OCI-LY7 (cell line): Measurements from ENCODE around the gene GATA3. TPM values are rescaled to one million over a fixed set of nuclear protein-coding genes. Genes with fewer than 3 reads are reported as not detected.

Experiments used
- BruUV-seq: library from RNA; stranded (reverse); fragments of 400-500 nt; replicated peaks from 2 replicates; lab custom pipeline; 2021; lab: Mats Ljungman, UMichigan
- CTCF ChIA-PET: fragments of 300-600 bp; sonication (Branson Sonifier 250); formaldehyde crosslinking; loops from one replicate; lab custom pipeline; 2022; ENCODE audit warnings: antibody characterized with exemption; ENCODE audit not compliant: unreplicated experiment; lab: Charles Lee
- POLR2A ChIA-PET: fragments of 300-600 bp; sonication (Branson Sonifier 250); formaldehyde crosslinking; loops from one replicate; lab custom pipeline; 2022; ENCODE audit warnings: antibody characterized with exemption; lab: Charles Lee
- DNase-seq: peaks from one replicate; pipeline ENCODE4 v3.0.0-alpha.2; 2015; ENCODE audit warnings: low spot score
- H2AFZ ChIP-seq: fragments of 200-600 bp; sonication (generic), shearing (Covaris generic); 2 replicates; pipeline ENCODE4 v1.6.1; 2014; ENCODE audit warnings: mild to moderate bottlenecking, antibody characterized with exemption, low read length, moderate library complexity
- H3K27ac ChIP-seq: fragments of 200-600 bp; sonication (generic); 2 replicates; pipeline ENCODE4 v1.5.1; 2014; ENCODE audit warnings: mixed run types, low read depth, mild to moderate bottlenecking, moderate library complexity, low read length, inconsistent platforms; ENCODE audit not compliant: poor library complexity, severe bottlenecking
- H3K36me3 ChIP-seq: fragments of 200-600 bp; sonication (generic); 2 replicates; pipeline ENCODE4 v1.6.1; 2014; ENCODE audit warnings: mild to moderate bottlenecking, antibody characterized with exemption, low read length, moderate library complexity, mixed read lengths; ENCODE audit not compliant: insufficient read depth
- H3K4me1 ChIP-seq: fragments of 200-600 bp; sonication (generic); 2 replicates; pipeline ENCODE4 v1.5.1; 2014; ENCODE audit warnings: mild to moderate bottlenecking, low read length; ENCODE audit not compliant: insufficient read depth, poor library complexity, severe bottlenecking
- H3K4me2 ChIP-seq: fragments of 200-600 bp; sonication (generic); 2 replicates; pipeline ENCODE4 v1.6.1; 2014; ENCODE audit warnings: mild to moderate bottlenecking, low read length
- H3K4me3 ChIP-seq: fragments of 200-600 bp; sonication (generic); 2 replicates; pipeline ENCODE4 v1.5.1; 2014; ENCODE audit warnings: mild to moderate bottlenecking, low read depth, low read length; ENCODE audit not compliant: poor library complexity, severe bottlenecking
- H3K79me2 ChIP-seq: fragments of 200-600 bp; sonication (generic); 2 replicates; pipeline ENCODE4 v1.6.1; 2016; ENCODE audit warnings: low read depth, mild to moderate bottlenecking, low read length, moderate library complexity, mixed read lengths; ENCODE audit not compliant: insufficient read depth
- H3K9me2 ChIP-seq: fragments of 200-600 bp; sonication (generic); 2 replicates; pipeline ENCODE4 v1.6.1; 2016; ENCODE audit warnings: mild to moderate bottlenecking, low read length, mixed read lengths; ENCODE audit not compliant: insufficient read depth
- H3K9me3 ChIP-seq: fragments of 200-600 bp; sonication (generic); 2 replicates; pipeline ENCODE4 v1.6.1; 2014; ENCODE audit warnings: mild to moderate bottlenecking, mixed run types, low read length, mixed read lengths
- H4K20me1 ChIP-seq: fragments of 200-600 bp; sonication (generic); 2 replicates; pipeline ENCODE4 v1.6.1; 2014; ENCODE audit warnings: mild to moderate bottlenecking, antibody characterized with exemption, low read length, moderate library complexity, mixed read lengths; ENCODE audit not compliant: insufficient read depth
- EZH2phosphoT487 ChIP-seq: fragments of 200-600 bp; sonication (generic); IDR thresholded peaks from 2 replicates; pipeline ENCODE4 v1.6.1; 2018; ENCODE audit warnings: low read depth, borderline replicate concordance, mild to moderate bottlenecking, mixed run types, antibody characterized with exemption, low read length, moderate library complexity, mixed read lengths
- intact Hi-C: fragments of 100-400 bp; cut with micrococcal nuclease; formaldehyde crosslinking; loops from one replicate; pipeline ENCODE4 v1.10.0; 2022; ENCODE audit not compliant: unreplicated experiment
- total RNA-seq, 2 experiments: library from RNA; depleted of rRNA in 1 of 2; stranded (reverse); fragments of >200 nt in 1 of 2; shearing (Covaris generic) in 1 of 2; gene quantifications; 2 replicates each; pipeline ENCODE4 v1.2.3, GENCODE V29; 2014 to 2022
- TF ChIP-seq, protein P1 (sequence below): fragments of 200-600 bp; sonication (generic); conservative IDR thresholded peaks from 2 replicates; pipeline ENCODE4 v1.5.1; 2014; ENCODE audit warnings: mild to moderate bottlenecking, antibody characterized with exemption, low read length, moderate library complexity, mixed read lengths

Gene GATA3
- total RNA-seq, 2 experiments from 2014 or later = not detected

DNA sequence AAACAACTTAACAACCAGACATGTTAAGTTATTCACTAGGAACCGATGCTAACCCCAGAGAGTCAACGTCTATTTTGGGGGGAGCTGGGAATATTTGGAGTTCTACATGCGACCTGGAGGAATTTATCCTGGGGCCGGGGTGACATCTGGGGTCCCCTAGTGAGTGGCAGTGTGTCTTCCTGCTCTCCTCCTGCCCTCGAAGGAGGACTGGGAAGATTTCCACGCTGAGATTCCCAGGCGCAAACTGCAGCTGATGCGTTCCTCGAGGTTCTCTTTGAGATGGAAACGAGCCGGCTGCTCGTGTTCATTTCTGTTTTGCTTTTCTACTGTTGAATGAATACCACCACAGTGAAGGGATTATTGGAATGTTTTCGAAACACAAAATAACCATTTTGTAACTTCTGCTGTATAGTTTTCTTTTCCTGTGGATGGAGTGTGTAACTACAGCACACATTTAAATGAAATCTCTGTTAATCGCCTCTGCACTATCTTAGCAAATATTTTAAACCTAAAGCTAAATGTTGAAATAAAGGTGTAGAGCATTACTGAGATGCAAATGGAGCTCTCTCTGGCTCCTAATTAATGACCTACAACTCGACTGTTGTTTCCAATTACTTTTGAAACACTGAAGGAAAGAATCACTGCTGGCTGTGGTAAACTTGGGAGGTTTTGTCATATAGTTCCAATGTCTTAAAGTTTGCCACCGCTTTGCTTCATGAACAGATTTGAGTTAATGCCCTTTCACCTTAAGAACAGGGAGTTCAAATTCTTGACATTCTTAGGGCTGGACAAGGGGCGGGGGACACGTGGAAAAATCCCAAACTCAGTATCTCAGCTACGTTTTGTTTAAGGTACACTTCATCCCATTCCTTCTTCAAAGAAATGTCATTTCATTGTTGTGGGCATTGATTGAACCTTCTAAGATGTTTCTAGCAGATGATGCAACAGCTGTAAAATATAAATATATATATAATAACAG lies 21.1 kb downstream of the GATA3 start:
- no peak overlapping the region for H3K4me2 ChIP-seq
- no peaks in the 10 kb centered on the region for H3K36me3 ChIP-seq
- H3K27ac ChIP-seq = no peak overlapping the region
- TF ChIP-seq, protein P1, sequence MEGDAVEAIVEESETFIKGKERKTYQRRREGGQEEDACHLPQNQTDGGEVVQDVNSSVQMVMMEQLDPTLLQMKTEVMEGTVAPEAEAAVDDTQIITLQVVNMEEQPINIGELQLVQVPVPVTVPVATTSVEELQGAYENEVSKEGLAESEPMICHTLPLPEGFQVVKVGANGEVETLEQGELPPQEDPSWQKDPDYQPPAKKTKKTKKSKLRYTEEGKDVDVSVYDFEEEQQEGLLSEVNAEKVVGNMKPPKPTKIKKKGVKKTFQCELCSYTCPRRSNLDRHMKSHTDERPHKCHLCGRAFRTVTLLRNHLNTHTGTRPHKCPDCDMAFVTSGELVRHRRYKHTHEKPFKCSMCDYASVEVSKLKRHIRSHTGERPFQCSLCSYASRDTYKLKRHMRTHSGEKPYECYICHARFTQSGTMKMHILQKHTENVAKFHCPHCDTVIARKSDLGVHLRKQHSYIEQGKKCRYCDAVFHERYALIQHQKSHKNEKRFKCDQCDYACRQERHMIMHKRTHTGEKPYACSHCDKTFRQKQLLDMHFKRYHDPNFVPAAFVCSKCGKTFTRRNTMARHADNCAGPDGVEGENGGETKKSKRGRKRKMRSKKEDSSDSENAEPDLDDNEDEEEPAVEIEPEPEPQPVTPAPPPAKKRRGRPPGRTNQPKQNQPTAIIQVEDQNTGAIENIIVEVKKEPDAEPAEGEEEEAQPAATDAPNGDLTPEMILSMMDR = no peak
- TF ChIP-seq EZH2phosphoT487 = no peak
- intact Hi-C loops = no loop called here
- no peaks in the 10 kb centered on the region for H4K20me1 ChIP-seq
- H3K4me1 ChIP-seq = no peaks in the 10 kb centered on the region
- no peak overlapping the region for H3K4me3 ChIP-seq
- BruUV-seq = no TSS peak
- H3K9me2 ChIP-seq = no peaks in the 10 kb centered on the region
- ChIA-PET CTCF (no interaction called here), POLR2A (no interaction called here)
- H3K79me2 ChIP-seq = no peaks in the 10 kb centered on the region
- no peaks in the 10 kb centered on the region for H3K9me3 ChIP-seq
- no peak for DNase-seq
- H2AFZ ChIP-seq = no peak overlapping the region

DNA sequence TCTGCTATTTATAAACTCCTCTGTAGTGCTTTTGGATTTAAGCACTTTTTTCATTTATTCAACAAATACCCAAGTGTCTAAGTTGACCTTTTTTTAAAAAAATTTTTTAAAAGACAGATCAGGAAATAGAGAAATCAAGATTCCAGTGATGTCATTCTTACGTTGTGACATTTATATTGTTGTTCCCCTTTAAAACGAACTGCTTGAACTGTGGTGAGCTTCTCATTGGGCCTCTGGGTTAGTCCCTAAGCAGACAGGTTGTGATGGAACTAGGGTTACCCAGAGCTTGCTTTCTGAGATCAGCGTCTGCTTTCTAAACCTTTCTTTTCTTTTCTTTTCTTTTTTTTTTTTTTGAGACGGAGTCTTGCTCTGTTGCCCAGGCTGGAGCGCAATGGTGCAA lies 22.4 kb downstream of the GATA3 start:
- DNase-seq = no peak
- Histone ChIP-seq H3K9me2 (no peaks in the 10 kb centered on the region), H3K4me2 (no peak overlapping the region), H3K36me3 (no peaks in the 10 kb centered on the region), H3K4me1 (no peaks in the 10 kb centered on the region), H3K4me3 (no peak overlapping the region), H4K20me1 (no peaks in the 10 kb centered on the region), H3K27ac (no peak overlapping the region), H2AFZ (no peak overlapping the region), H3K79me2 (no peaks in the 10 kb centered on the region), H3K9me3 (no peaks in the 10 kb centered on the region)
- CTCF ChIA-PET = no interaction called here
- TF ChIP-seq EZH2phosphoT487 = no peak
- TF ChIP-seq, protein P1 = no peak
- POLR2A ChIA-PET = interaction anchor here (0.7 kb wide), 1 partner anchor 19 kb away, joined by 3 read pairs; no protein-coding TSS in a partner anchor
- BruUV-seq = no TSS peak
- intact Hi-C loops = no loop called here

DNA sequence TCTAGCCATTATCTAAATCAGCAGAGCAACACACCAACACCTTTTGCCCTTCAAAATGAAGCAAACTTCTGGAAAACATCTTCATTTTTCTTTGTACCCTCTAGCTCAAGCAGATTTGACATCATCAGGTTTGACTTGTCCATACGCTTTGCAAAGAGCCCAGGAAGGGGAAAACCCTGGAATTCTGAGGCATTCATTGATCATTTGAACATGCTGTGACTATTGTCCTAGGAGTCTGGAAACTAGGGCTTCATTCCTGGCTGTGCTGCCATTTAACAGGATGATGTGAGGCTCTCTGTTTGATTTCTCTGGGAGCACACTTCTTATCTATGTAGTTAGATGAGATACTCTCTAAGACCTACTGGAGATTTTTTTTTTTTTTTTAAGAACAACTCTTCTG lies 23.5 kb downstream of the GATA3 start:
- DNase-seq = no peak
- Histone ChIP-seq H3K9me3 (no peaks in the 10 kb centered on the region), H3K79me2 (no peaks in the 10 kb centered on the region), H3K4me2 (no peak overlapping the region), H4K20me1 (no peaks in the 10 kb centered on the region), H2AFZ (no peak overlapping the region), H3K9me2 (no peaks in the 10 kb centered on the region), H3K4me1 (no peaks in the 10 kb centered on the region), H3K27ac (no peak overlapping the region), H3K36me3 (no peaks in the 10 kb centered on the region), H3K4me3 (no peak overlapping the region)
- ChIA-PET POLR2A (interaction anchor here (0.7 kb wide), 1 partner anchor 17 kb away, joined by 4 read pairs; no protein-coding TSS in a partner anchor), CTCF (no interaction called here)
- BruUV-seq = no TSS peak
- intact Hi-C loops = no loop called here
- TF ChIP-seq EZH2phosphoT487 = no peak
- TF ChIP-seq, protein P1 = no peak
